Neuronal stem cell (in vitro differentiated cells): Measurements from ENCODE around the gene SLIT3.

ENCODE experiments used
- DNase-seq: peaks from one replicate; pipeline ENCODE4 v3.0.0-alpha.2; 2013; ENCODE audit warnings: low spot score
- H2AFZ ChIP-seq: one replicate; pipeline ENCODE4 v1.6.1; 2013; ENCODE audit warnings: mild to moderate bottlenecking, low read length, inconsistent platforms
- H2AK5ac ChIP-seq: 2 replicates; pipeline ENCODE4 v1.6.1; 2013; ENCODE audit warnings: low read depth, mild to moderate bottlenecking, inconsistent platforms, low read length, moderate library complexity, mixed read lengths
- H2BK120ac ChIP-seq: 2 replicates; pipeline ENCODE4 v1.6.1; 2013; ENCODE audit warnings: low read depth, mild to moderate bottlenecking, inconsistent platforms, low read length, moderate library complexity, mixed read lengths
- H2BK12ac ChIP-seq: one replicate; pipeline ENCODE4 v1.6.1; 2013; ENCODE audit warnings: low read length, inconsistent platforms
- H2BK15ac ChIP-seq: 2 replicates; pipeline ENCODE4 v1.6.1; 2013; ENCODE audit warnings: mild to moderate bottlenecking, low read length, inconsistent platforms, mixed read lengths
- H2BK5ac ChIP-seq: one replicate; pipeline ENCODE4 v1.6.1; 2013; ENCODE audit warnings: inconsistent platforms, mild to moderate bottlenecking, low read length, moderate library complexity
- H3K14ac ChIP-seq: one replicate; pipeline ENCODE4 v1.6.1; 2013; ENCODE audit warnings: low read length, inconsistent platforms
- H3K18ac ChIP-seq: 2 replicates; pipeline ENCODE4 v1.6.1; 2013; ENCODE audit warnings: low read length, inconsistent platforms
- H3K23ac ChIP-seq: 2 replicates; pipeline ENCODE4 v1.6.1; 2013; ENCODE audit warnings: low read depth, mild to moderate bottlenecking, mixed read lengths, low read length, inconsistent platforms; ENCODE audit not compliant: poor library complexity
- H3K27ac ChIP-seq: replicated peaks from 3 replicates; pipeline ENCODE4 v1.5.1; 2013; ENCODE audit warnings: low read length, inconsistent platforms
- H3K27me3 ChIP-seq, 3 experiments: 2 replicates each; pipeline ENCODE4 v1.6.1; 2013; ENCODE audit warnings: low read length in 3 of 3, mild to moderate bottlenecking in 2 of 3, inconsistent platforms in 1 of 3, low read depth in 1 of 3, mixed read lengths in 1 of 3, moderate library complexity in 1 of 3; ENCODE audit not compliant: control insufficient read depth in 3 of 3, insufficient read depth in 3 of 3
- H3K36me3 ChIP-seq, 2 donors: replicated peaks in 1 of 2; 2 replicates each; pipeline ENCODE4 v1.6.1; 2013; ENCODE audit warnings: low read length in 2 of 2; ENCODE audit not compliant: control insufficient read depth in 2 of 2, insufficient read depth in 2 of 2
- H3K4ac ChIP-seq: 2 replicates; pipeline ENCODE4 v1.6.1; 2013; ENCODE audit warnings: inconsistent platforms, mild to moderate bottlenecking, low read length, moderate library complexity
- H3K4me1 ChIP-seq, 2 donors: 1 replicate in 1 of 2; 2 replicates in 1 of 2; pipeline ENCODE4 v1.6.1; 2013; ENCODE audit warnings: low read length in 2 of 2, low read depth in 1 of 2; ENCODE audit not compliant: control insufficient read depth in 2 of 2, insufficient read depth in 1 of 2
- H3K4me2 ChIP-seq: one replicate; pipeline ENCODE4 v1.6.1; 2013; ENCODE audit warnings: mild to moderate bottlenecking, low read length, inconsistent platforms; ENCODE audit not compliant: insufficient read depth, poor library complexity, severe bottlenecking
- H3K4me3 ChIP-seq, 2 donors: 2 replicates each; pipeline ENCODE4 v1.5.1; 2013; ENCODE audit warnings: low read length in 2 of 2, mild to moderate bottlenecking in 2 of 2, inconsistent platforms in 1 of 2, moderate library complexity in 1 of 2
- H3K79me1 ChIP-seq: one replicate; pipeline ENCODE4 v1.6.1; 2013; ENCODE audit warnings: low read depth, mild to moderate bottlenecking, inconsistent platforms, low read length, moderate library complexity
- H3K9ac ChIP-seq: one replicate; pipeline ENCODE4 v1.6.1; 2013; ENCODE audit warnings: mild to moderate bottlenecking, low read depth, low read length, inconsistent platforms; ENCODE audit not compliant: poor library complexity
- H3K9me3 ChIP-seq, 2 donors: replicated peaks in 1 of 2; 2 replicates each; pipeline versions ENCODE3 to v1.6.1; 2013; ENCODE audit warnings: low read length in 2 of 2, mild to moderate bottlenecking in 2 of 2, inconsistent platforms in 1 of 2, low read depth in 1 of 2, mixed read lengths in 1 of 2, moderate library complexity in 1 of 2; ENCODE audit not compliant: control insufficient read depth in 2 of 2, insufficient read depth in 1 of 2
- H4K8ac ChIP-seq: one replicate; pipeline ENCODE4 v1.6.1; 2013; ENCODE audit warnings: low read depth, mild to moderate bottlenecking, inconsistent platforms, low read length, moderate library complexity
- H4K91ac ChIP-seq: one replicate; pipeline ENCODE4 v1.6.1; 2013; ENCODE audit warnings: low read length, low read depth, mild to moderate bottlenecking, inconsistent platforms; ENCODE audit not compliant: poor library complexity
- whole genome bisulfite sequencing, 2 donors: extraction: QIAGEN DNeasy Blood & Tissue Kit; methylation state at CpG; one replicate each; pipeline ENCODE4 v1.1.7; 2013; ENCODE audit warnings: missing lambda C conversion rate in 2 of 2, mixed read lengths in 1 of 2; ENCODE audit not compliant: insufficient read length in 2 of 2, insufficient replicate concordance in 1 of 2; ENCODE audit errors: extremely low coverage in 2 of 2; 5-methylcytosine and 5-hydroxymethylcytosine counted together

Gene SLIT3

DNA sequence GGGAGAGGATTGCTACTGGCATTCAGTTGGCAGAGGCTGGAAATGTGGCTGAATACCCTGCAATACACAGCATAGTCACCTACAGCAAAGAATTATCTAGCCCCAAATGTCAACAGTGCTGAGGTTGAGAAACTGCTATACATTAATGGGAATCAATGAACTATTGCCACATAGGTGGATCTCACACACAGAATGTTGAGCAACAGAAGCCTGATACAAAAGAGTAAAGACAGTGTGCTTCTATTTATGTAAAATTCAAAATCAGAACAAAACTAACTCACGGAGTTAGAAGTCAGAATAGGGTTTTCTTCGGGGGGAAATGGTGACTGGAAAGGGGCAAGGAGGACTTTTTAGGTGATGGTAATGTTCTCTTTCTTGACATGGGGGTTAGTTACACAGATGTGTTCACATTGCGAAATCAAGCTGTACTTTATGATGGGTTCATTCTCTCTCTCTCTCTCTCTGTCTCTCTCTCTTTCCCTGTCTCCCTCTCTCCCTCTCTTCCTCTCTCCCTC is 676.0 kb downstream of the SLIT3 start:
- H2AFZ ChIP-seq: no peak overlapping the region
- no peaks in the 10 kb centered on the region for H3K79me1 ChIP-seq
- no peak overlapping the region for H2BK12ac ChIP-seq
- no peak overlapping the region for H3K4me2 ChIP-seq
- H3K4me1 ChIP-seq: no peaks in the 10 kb centered on the region
- H2BK5ac ChIP-seq: no peak overlapping the region
- H2AK5ac ChIP-seq: no peak overlapping the region
- H2BK15ac ChIP-seq: no peak overlapping the region
- no peak overlapping the region for H3K4ac ChIP-seq
- peaks cover 0 to 3% (median 0%) of the 10 kb centered on the region in 3 experiments for H3K27me3 ChIP-seq
- no peak overlapping the region for H3K9ac ChIP-seq
- H4K91ac ChIP-seq: no peak overlapping the region
- H3K27ac ChIP-seq: no peak overlapping the region
- no peak for DNase-seq
- no peak overlapping the region for H2BK120ac ChIP-seq
- no peak overlapping the region for H4K8ac ChIP-seq
- H3K18ac ChIP-seq: no peak overlapping the region
- no CpG with 5 or more reads among the region's 3 CpGs for WGBS, 2 donors
- no peaks in the 10 kb centered on the region for H3K36me3 ChIP-seq
- peaks cover 0 to under 1% of the 10 kb centered on the region in 2 donors for H3K9me3 ChIP-seq
- no peak overlapping the region for H3K4me3 ChIP-seq
- no peak overlapping the region for H3K14ac ChIP-seq
- H3K23ac ChIP-seq: no peak overlapping the region

DNA sequence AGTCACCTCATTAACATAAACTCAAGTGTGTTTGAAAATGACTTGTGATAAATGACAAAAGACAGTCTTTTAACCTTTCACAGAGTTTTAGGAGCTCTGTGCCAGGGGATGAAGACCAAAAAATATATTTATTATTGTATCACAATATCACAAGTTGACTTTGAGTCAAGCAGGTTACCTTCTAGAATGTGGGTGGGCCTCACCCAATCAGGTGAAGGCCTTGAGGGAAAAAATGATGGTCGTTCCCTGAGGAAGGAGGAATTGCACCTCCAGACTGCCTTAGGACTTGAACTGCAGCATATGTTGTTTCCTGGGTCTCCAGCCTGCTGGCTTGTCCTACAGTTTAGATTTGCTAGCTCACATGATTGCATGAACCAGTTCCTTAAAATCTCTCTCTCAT is 680.1 kb downstream of the SLIT3 start:
- no peak overlapping the region for H2BK12ac ChIP-seq
- no peaks in the 10 kb centered on the region for H3K79me1 ChIP-seq
- H2BK5ac ChIP-seq: no peak overlapping the region
- H3K9me3 ChIP-seq: no peaks in the 10 kb centered on the region
- no peak overlapping the region for H3K23ac ChIP-seq
- no peak overlapping the region for H2AK5ac ChIP-seq
- no peak overlapping the region for H2BK120ac ChIP-seq
- no peak overlapping the region for H2AFZ ChIP-seq
- H3K27ac ChIP-seq: no peak overlapping the region
- no peak overlapping the region for H3K18ac ChIP-seq
- no peak overlapping the region for H4K8ac ChIP-seq
- no peak overlapping the region for H3K4ac ChIP-seq
- H3K9ac ChIP-seq: no peak overlapping the region
- H3K27me3 ChIP-seq: peaks cover 0 to 3% (median 0%) of the 10 kb centered on the region in 3 experiments
- H3K4me1 ChIP-seq: no peaks in the 10 kb centered on the region
- H4K91ac ChIP-seq: no peak overlapping the region
- H3K4me2 ChIP-seq: no peak overlapping the region
- no peak overlapping the region for H2BK15ac ChIP-seq
- no peak for DNase-seq
- no peak overlapping the region for H3K4me3 ChIP-seq
- no peaks in the 10 kb centered on the region for H3K36me3 ChIP-seq
- no CpG with 5 or more reads among the region's 1 CpG for WGBS, 2 donors
- no peak overlapping the region for H3K14ac ChIP-seq

DNA sequence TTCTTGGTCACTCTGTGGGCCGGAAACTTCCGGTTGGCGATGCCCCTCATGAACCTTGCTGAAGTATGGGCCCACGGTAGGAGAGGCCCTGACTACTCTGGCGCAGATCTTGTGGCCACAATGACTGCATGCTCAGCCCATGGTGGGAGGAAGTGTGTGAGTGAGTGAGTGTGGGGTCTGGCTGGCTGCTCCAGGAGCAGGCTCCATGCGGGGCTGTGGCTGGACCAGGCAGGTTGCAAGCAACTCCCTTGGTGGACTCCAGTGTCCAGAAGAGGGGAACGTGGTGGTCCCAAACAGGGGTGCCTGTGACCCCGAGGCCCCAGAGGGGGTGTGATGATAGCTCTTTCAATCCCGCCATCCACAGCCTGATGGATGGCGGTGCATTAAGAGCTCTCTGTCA is 686.3 kb downstream of the SLIT3 start:
- H3K23ac ChIP-seq: no peak overlapping the region
- no peak overlapping the region for H3K9ac ChIP-seq
- no peak overlapping the region for H4K91ac ChIP-seq
- no peak overlapping the region for H3K4me2 ChIP-seq
- no peak overlapping the region for H2AK5ac ChIP-seq
- no peaks in the 10 kb centered on the region for H3K79me1 ChIP-seq
- no peak overlapping the region for H3K14ac ChIP-seq
- no peak overlapping the region for H2BK120ac ChIP-seq
- no peak overlapping the region for H2AFZ ChIP-seq
- no CpG with 5 or more reads among the region's 10 CpGs for WGBS, 2 donors
- no peak overlapping the region for H2BK5ac ChIP-seq
- H3K4me1 ChIP-seq: peaks cover 0 to 4% of the 10 kb centered on the region in 2 donors
- no peak overlapping the region for H2BK15ac ChIP-seq
- peaks cover 0 to 13% (median 0%) of the 10 kb centered on the region in 3 experiments for H3K27me3 ChIP-seq
- H4K8ac ChIP-seq: no peak overlapping the region
- H3K4ac ChIP-seq: no peak overlapping the region
- H3K4me3 ChIP-seq: no peak overlapping the region
- no peak overlapping the region for H3K27ac ChIP-seq
- no peaks in the 10 kb centered on the region for H3K9me3 ChIP-seq
- DNase-seq: no peak
- H3K36me3 ChIP-seq: no peaks in the 10 kb centered on the region
- H3K18ac ChIP-seq: no peak overlapping the region
- no peak overlapping the region for H2BK12ac ChIP-seq

DNA sequence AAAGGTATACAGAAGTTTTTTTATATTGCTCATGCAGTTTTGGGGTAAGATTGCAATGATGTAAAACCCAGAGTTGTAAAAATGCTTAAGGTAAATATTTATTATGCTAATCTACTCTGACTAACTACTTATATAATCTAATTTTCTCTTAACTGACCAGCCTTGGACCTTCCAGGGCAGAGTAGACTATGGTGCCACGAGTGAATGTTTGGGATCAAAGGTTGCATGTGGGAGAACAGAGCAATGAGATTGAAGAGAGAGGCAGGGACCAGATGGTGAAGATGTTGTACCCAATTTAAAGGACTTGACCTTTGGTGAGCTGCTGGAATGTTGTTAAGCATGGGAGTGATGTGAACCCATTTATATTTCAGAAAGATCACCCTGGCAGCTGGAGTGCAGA is 686.9 kb downstream of the SLIT3 start:
- no peak overlapping the region for H2BK5ac ChIP-seq
- H4K91ac ChIP-seq: no peak overlapping the region
- H3K18ac ChIP-seq: no peak overlapping the region
- no peak overlapping the region for H4K8ac ChIP-seq
- H3K27ac ChIP-seq: no peak overlapping the region
- WGBS, 2 donors: no CpG with 5 or more reads among the region's 1 CpG
- no peak overlapping the region for H2BK15ac ChIP-seq
- no peak overlapping the region for H3K4me2 ChIP-seq
- no peaks in the 10 kb centered on the region for H3K36me3 ChIP-seq
- no peak overlapping the region for H2AFZ ChIP-seq
- no peaks in the 10 kb centered on the region for H3K9me3 ChIP-seq
- H3K4me1 ChIP-seq: peaks cover 0 to 4% of the 10 kb centered on the region in 2 donors
- DNase-seq: no peak
- H3K14ac ChIP-seq: no peak overlapping the region
- no peak overlapping the region for H3K23ac ChIP-seq
- peaks cover 0 to 13% (median 0%) of the 10 kb centered on the region in 3 experiments for H3K27me3 ChIP-seq
- no peaks in the 10 kb centered on the region for H3K79me1 ChIP-seq
- no peak overlapping the region for H3K4me3 ChIP-seq
- H3K9ac ChIP-seq: no peak overlapping the region
- no peak overlapping the region for H2BK12ac ChIP-seq
- H2AK5ac ChIP-seq: no peak overlapping the region
- H3K4ac ChIP-seq: no peak overlapping the region
- no peak overlapping the region for H2BK120ac ChIP-seq
